Activated CD8-positive, alpha-beta memory T cell treated with anti-CD3 and anti-CD28 coated beads, Interleukin-2, amount 50 U/mL, for 1 hour (primary cell): Measurements from ENCODE around the gene DBNL.

Experiments
- DNase-seq: peaks from one replicate; pipeline ENCODE4 v3.0.0-alpha.2; 2020; ENCODE audit errors: extremely low read depth

DBNL gene

DNA sequence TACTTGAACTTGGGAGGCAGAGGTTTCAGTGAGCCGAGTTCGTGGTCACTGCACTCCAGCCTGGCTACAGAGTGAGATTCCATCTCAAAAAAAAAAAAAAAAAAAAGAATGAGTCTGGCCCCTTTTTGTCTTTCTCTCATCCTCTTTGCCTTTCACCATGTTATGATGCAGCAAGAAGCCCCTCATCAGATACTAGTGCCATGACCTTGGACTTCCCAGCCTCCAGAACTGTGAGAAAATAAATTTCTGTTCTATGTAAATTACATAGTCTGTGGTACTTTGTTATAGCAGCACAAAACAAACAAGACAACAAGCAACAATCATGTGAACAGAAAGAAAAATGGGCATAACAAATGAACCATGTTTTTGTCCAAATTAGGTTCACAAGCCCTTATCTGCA lies 2.3 kb upstream of the DBNL start:
- DNase-seq, result no peak

DNA sequence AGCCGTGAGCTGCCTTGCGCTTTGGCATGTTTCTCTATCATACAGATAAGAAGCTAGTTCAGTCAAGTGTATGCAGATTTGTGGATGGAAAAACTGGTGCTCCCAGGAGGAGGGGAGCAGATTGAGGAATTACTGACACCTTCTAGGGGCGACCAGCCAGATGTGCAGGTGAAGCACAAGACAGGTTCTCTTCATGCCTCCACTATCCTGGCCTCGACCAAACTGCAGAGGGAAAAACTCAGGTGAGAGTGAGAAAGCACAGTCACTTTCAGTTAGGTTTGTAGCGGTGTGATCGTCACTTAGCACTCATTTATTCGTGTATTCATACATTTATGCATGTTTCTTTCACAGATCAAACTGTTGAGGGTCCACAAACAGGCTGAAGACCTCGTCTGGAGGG lies 600 bp upstream of the DBNL start:
- DNase-seq, result no peak

- DNase-seq, result no peak
These were observed 918 bp downstream of the DBNL start for GRCh38 chr7:44045226-44046014.

GRCh38 chr7:44046321-44047061 lies 2.0 kb downstream of the DBNL start:
- no peak for DNase-seq

- DNase-seq, result no peak
These were observed 3.7 kb downstream of the DBNL start for GRCh38 chr7:44048031-44048795.

GRCh38 chr7:44050121-44050914 lies 5.8 kb downstream of the DBNL start:
- DNase-seq, result no peak

DNA sequence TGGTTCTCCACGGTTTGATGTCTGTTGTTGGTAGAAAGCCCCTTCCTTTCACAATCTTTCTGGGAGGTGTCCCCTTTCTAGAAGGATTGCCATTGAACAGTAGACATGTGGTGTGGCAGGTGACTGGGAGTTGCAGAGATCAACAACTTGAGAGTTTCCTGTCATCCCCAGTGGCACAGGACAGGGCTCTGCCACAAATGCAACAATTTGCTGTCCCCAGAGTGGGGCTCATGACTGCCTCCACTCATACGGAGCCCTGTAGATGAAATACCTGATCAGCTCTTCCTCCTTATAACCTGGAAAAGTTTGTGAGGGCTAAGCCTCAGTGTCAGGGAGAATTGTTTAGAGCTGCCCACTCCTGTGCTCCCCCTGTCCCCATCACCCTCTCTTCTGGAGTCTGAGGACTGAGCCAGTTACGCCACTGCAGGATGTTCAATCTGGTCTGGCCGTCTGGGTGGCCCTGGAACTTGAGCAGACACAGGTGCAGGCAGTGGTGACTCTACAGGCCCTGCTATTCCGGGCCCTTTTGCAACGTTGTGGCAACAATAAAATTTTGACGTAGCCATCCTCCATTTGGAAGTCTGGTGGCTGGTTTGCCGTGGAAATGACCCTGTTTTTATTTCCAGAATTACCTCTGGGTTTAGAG lies 6.5 kb downstream of the DBNL start:
- no peak for DNase-seq

DNA sequence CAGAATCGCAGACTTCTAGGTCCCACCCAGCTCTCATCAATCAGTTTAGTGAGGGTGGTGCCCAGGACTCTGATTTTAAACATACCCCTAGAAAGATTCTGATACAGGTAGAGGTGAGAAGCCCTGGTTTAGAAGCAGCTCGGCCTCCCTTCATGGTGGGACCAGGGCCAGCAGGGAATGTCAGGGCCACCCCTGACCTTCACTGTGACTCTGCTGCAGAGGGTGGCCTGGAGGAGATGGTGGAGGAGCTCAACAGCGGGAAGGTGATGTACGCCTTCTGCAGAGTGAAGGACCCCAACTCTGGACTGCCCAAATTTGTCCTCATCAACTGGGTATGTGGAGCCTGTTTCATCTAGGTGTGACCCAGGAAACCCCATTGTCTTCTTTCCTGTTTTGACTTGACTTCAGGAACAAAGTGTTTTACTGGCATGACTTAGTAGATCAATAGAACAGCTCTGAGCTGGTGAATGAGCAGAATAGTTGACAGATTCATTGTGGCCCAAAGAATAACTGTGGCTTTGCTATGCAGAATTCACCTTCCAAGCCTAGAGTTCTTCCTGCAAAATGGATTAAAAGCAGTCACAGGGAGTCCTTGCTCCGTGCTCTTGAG lies 7.2 kb downstream of the DBNL start:
- no peak for DNase-seq

DNA sequence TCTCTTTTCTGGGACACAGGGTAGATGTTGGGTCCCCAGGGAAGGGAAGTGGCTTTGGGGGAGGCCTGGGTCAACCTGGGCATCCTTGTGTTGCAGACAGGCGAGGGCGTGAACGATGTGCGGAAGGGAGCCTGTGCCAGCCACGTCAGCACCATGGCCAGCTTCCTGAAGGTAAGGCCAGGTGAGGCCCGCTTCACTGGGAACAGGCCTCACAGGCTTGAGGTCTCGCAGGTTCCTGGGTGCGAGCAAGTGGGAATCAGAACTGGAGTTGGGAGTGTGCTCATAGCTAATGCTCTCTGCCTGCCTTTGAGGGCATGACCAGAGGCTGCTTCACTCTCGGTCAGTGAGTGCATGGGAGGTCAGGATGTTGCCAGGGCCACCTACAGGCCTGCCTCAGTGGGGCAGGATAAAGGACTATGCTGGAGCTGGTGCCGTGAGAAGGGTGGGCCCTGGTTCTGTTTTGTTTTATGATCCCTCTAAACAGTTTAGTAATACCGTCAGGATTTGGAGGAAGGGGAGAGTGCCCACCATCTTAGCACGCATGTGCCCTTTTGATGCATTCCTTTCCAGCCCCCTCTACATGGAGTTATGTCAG lies 8.4 kb downstream of the DBNL start:
- DNase-seq, result no peak

- DNase-seq, result no peak
These were observed 12.2 kb downstream of the DBNL start for GRCh38 chr7:44056681-44057080.

GRCh38 chr7:44057181-44057848 lies 12.8 kb downstream of the DBNL start:
- DNase-seq, result no peak

GRCh38 chr7:44057849-44058758 lies 13.6 kb downstream of the DBNL start:
- no peak for DNase-seq

DNA sequence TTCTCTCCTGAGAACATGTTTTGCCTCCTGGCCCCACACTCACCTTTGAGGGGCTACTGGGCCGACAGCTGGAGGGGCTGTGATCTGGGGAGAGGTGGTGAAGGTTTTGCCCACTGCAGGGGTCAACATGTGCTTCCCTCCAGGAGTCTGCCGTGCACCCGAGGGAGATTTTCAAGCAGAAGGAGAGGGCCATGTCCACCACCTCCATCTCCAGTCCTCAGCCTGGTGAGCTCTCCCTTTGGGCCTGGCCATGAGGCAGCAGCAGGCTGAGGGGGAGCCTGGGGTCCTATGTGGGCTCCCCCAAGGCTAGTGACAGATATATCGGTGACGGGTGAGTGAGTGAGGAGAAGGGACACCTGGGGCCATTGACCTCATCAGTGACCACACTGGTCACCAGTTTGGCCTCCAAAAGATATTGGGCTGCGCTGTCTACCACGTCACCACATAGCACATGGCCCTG lies 14.3 kb downstream of the DBNL start:
- DNase-seq, result no peak

- no peak for DNase-seq
These were observed 15.0 kb downstream of the DBNL start for GRCh38 chr7:44059219-44060090.

GRCh38 chr7:44060091-44060947 lies 15.8 kb downstream of the DBNL start:
- no peak for DNase-seq

DNA sequence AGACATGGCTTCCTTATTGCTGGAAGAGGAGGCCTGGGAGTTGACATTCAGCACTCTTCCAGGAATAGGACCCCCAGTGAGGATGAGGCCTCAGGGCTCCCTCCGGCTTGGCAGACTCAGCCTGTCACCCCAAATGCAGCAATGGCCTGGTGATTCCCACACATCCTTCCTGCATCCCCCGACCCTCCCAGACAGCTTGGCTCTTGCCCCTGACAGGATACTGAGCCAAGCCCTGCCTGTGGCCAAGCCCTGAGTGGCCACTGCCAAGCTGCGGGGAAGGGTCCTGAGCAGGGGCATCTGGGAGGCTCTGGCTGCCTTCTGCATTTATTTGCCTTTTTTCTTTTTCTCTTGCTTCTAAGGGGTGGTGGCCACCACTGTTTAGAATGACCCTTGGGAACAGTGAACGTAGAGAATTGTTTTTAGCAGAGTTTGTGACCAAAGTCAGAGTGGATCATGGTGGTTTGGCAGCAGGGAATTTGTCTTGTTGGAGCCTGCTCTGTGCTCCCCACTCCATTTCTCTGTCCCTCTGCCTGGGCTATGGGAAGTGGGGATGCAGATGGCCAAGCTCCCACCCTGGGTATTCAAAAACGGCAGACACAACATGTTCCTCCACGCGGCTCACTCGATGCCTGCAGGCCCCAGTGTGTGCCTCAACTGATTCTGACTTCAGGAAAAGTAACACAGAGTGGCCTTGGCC lies 16.6 kb downstream of the DBNL start:
- DNase-seq, result no peak
